HG03159 (cell line): ENCODE measurements around the gene COL25A1.

Source experiments
- ATAC-seq: cut with Tn5 transposase; IDR thresholded peaks from one replicate; pipeline ENCODE4 v1.9.1; 2021; ENCODE audit warnings: mild to moderate bottlenecking, moderate library complexity; ENCODE audit not compliant: unreplicated experiment

Gene COL25A1

GRCh38 chr4:108831291-108831690 lies 471.2 kb downstream of the COL25A1 start:
- no peak for ATAC-seq

GRCh38 chr4:108830509-108831244 lies 471.8 kb downstream of the COL25A1 start:
- ATAC-seq = peak; percentile 50

GRCh38 chr4:108829966-108830492 lies 472.4 kb downstream of the COL25A1 start:
- no peak for ATAC-seq

GRCh38 chr4:108828620-108829019 lies 473.8 kb downstream of the COL25A1 start:
- ATAC-seq = no peak

- ATAC-seq = no peak
Measured at GRCh38 chr4:108825737-108826136, 476.7 kb downstream of the COL25A1 start.

- no peak for ATAC-seq
Measured at GRCh38 chr4:108821351-108821930, 481.0 kb downstream of the COL25A1 start.

GRCh38 chr4:108820492-108821350 lies 481.7 kb downstream of the COL25A1 start:
- ATAC-seq = no peak

GRCh38 chr4:108814326-108814725 lies 488.1 kb downstream of the COL25A1 start:
- no peak for ATAC-seq

GRCh38 chr4:108813261-108813660 lies 489.2 kb downstream of the COL25A1 start:
- ATAC-seq = no peak

- ATAC-seq = no peak
Measured at GRCh38 chr4:108811486-108811885, 491.0 kb downstream of the COL25A1 start.

GRCh38 chr4:108810087-108810486 lies 492.4 kb downstream of the COL25A1 start:
- no peak for ATAC-seq

GRCh38 chr4:108804648-108805273 lies 497.7 kb downstream of the COL25A1 start:
- no peak for ATAC-seq

- no peak for ATAC-seq
Measured at GRCh38 chr4:108799306-108799705, 503.2 kb downstream of the COL25A1 start.

- no peak for ATAC-seq
Measured at GRCh38 chr4:108796173-108796572, 506.3 kb downstream of the COL25A1 start.

- no peak for ATAC-seq
Measured at GRCh38 chr4:108795733-108796132, 506.7 kb downstream of the COL25A1 start.

- ATAC-seq = no peak
Measured at GRCh38 chr4:108794136-108794535, 508.3 kb downstream of the COL25A1 start.

GRCh38 chr4:108793415-108793814 lies 509.0 kb downstream of the COL25A1 start:
- no peak for ATAC-seq

- no peak for ATAC-seq
Measured at GRCh38 chr4:108788731-108789130, 513.7 kb downstream of the COL25A1 start.

- no peak for ATAC-seq
Measured at GRCh38 chr4:108787724-108788123, 514.7 kb downstream of the COL25A1 start.

- ATAC-seq = no peak
Measured at GRCh38 chr4:108787106-108787505, 515.4 kb downstream of the COL25A1 start.

- ATAC-seq = no peak
Measured at GRCh38 chr4:108786351-108786750, 516.1 kb downstream of the COL25A1 start.
